Measurements from ENCODE around the gene HSD17B14.

DNA sequence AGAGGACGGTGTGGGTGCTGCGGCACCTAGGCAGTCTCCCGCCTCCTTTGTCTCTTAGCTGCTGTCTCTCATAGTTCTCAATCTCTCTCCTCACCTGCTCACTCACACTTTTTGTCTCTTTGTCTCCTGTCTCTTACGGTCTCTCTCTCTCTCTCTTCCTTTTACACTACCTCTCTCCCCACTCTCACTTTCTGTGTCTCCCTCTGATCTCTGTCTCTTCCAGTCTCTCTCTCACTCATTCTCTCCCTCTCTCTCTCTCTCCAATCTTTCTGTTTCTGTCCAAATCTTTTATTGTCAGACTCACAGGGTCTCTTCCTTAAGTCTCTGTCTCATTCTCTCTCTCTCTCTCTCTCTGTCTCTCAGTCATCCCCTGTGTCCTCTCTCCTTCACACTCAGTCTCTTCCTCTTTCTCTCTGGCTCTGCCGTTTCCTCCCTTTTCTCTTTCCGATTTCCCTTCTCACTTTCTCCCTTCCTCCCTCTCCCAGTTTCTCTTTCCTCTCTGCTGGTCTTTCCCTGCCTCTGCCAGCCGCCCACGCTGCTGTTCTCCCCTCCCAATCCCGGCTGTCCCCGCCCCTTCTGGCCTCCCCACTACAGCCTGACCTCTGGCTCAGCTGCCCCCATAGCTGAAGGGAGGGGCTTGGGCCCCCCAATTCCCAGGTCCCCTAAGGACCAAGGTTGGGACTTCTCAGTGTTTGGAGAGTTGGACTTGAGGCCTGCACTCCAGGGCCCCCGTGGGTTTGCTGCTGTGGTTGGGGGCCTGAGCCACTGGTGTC is 32.0 kb upstream of the HSD17B14 start, which contains the start of gene PLEKHA4:
- TF ChIP-seq CTCF (conservative IDR thresholded peaks at IDR 0.05) (no peak), ZFX (IDR thresholded peaks at IDR 0.05) (no peak)

Data from C4-2B (cell line).